ENCODE measurements around the gene PDK4.
"Not testable (repeated sequence)": the region's sequence is repeated elsewhere in the genome, so short reads cannot be mapped to it uniquely, and the experiment has no call there.

The PDK4 gene

GRCh38 chr7:95596198-95597063, at the start of gene PDK4:
Gene PDK4 (minus strand): TSS chr7:95596516. CDS start chr7:95596293, 223 bp downstream.
- no peak for DNase-seq

GRCh38 chr7:95642173-95642572, 45.9 kb upstream of the PDK4 start:
- DNase-seq: no peak

- DNase-seq: no peak
These were observed 40.0 kb upstream of the PDK4 start for GRCh38 chr7:95636140-95636940.

GRCh38 chr7:95632609-95633008, 36.3 kb upstream of the PDK4 start:
- DNase-seq: no peak

- no peak for DNase-seq
These were observed 35.2 kb upstream of the PDK4 start for GRCh38 chr7:95631527-95631926.

- no peak for DNase-seq
These were observed 34.6 kb upstream of the PDK4 start for GRCh38 chr7:95630702-95631458.

- no peak for DNase-seq
These were observed 32.6 kb upstream of the PDK4 start for GRCh38 chr7:95628831-95629439.

GRCh38 chr7:95623788-95624187, 27.5 kb upstream of the PDK4 start:
- DNase-seq: no peak

GRCh38 chr7:95622859-95623258, 26.5 kb upstream of the PDK4 start:
- no peak for DNase-seq

GRCh38 chr7:95622001-95622549, 25.8 kb upstream of the PDK4 start:
- no peak for DNase-seq

- no peak for DNase-seq
These were observed 25.1 kb upstream of the PDK4 start for GRCh38 chr7:95621404-95621803.

GRCh38 chr7:95620631-95621030, 24.3 kb upstream of the PDK4 start:
- no peak for DNase-seq

GRCh38 chr7:95619921-95620320, 23.6 kb upstream of the PDK4 start:
- DNase-seq: no peak

GRCh38 chr7:95619517-95619916, 23.2 kb upstream of the PDK4 start:
- DNase-seq: no peak

- no peak for DNase-seq
These were observed 18.2 kb upstream of the PDK4 start for GRCh38 chr7:95614442-95614940.

GRCh38 chr7:95611224-95611623, 14.9 kb upstream of the PDK4 start:
- no peak for DNase-seq

GRCh38 chr7:95609277-95609971, 13.1 kb upstream of the PDK4 start:
- DNase-seq: no peak

GRCh38 chr7:95608359-95609173, 12.2 kb upstream of the PDK4 start:
- no peak for DNase-seq

- no peak for DNase-seq
These were observed 11.2 kb upstream of the PDK4 start for GRCh38 chr7:95607561-95607960.

- no peak for DNase-seq
These were observed 9.0 kb upstream of the PDK4 start for GRCh38 chr7:95605275-95605674.

- not testable (repeated sequence) for DNase-seq
These were observed 8.5 kb upstream of the PDK4 start for GRCh38 chr7:95604811-95605210.

Data from activated CD4-positive, alpha-beta T cell treated with anti-CD3 and anti-CD28 coated beads for 1 hour (primary cell).